Measurements from ENCODE around the gene SYT6.

Gene SYT6

GRCh38 chr1:114154146-114154962 is 685 bp upstream of the SYT6 start:
- no peak for DNase-seq

GRCh38 chr1:114152508-114153260 is 985 bp downstream of the SYT6 start:
- no peak for DNase-seq

GRCh38 chr1:114152089-114152507 is 1.6 kb downstream of the SYT6 start:
- no peak for DNase-seq

- no peak for DNase-seq
Observed at GRCh38 chr1:114150016-114150415, 3.7 kb downstream of the SYT6 start.

GRCh38 chr1:114149211-114149610 is 4.5 kb downstream of the SYT6 start:
- DNase-seq, result no peak

- DNase-seq, result no peak
Observed at GRCh38 chr1:114145504-114146151, 8.0 kb downstream of the SYT6 start.

GRCh38 chr1:114144016-114144415 is 9.7 kb downstream of the SYT6 start:
- DNase-seq, result no peak

GRCh38 chr1:114139540-114139939 is 14.1 kb downstream of the SYT6 start:
- DNase-seq, result no peak

- DNase-seq, result no peak
Observed at GRCh38 chr1:114137497-114137896, 16.2 kb downstream of the SYT6 start.

- no peak for DNase-seq
Observed at GRCh38 chr1:114135786-114136185, 17.9 kb downstream of the SYT6 start.

GRCh38 chr1:114134518-114134917 is 19.2 kb downstream of the SYT6 start:
- DNase-seq, result no peak

GRCh38 chr1:114133129-114133528 is 20.5 kb downstream of the SYT6 start:
- DNase-seq, result no peak

- DNase-seq, result no peak
Observed at GRCh38 chr1:114131526-114132220, 22.0 kb downstream of the SYT6 start.

- DNase-seq, result no peak
Observed at GRCh38 chr1:114130846-114131525, 22.7 kb downstream of the SYT6 start.

- no peak for DNase-seq
Observed at GRCh38 chr1:114130213-114130612, 23.5 kb downstream of the SYT6 start.

GRCh38 chr1:114128293-114128692 is 25.4 kb downstream of the SYT6 start:
- no peak for DNase-seq

- DNase-seq, result no peak
Observed at GRCh38 chr1:114126261-114127095, 27.2 kb downstream of the SYT6 start.

- DNase-seq, result no peak
Observed at GRCh38 chr1:114124644-114125043, 29.0 kb downstream of the SYT6 start.

- no peak for DNase-seq
Observed at GRCh38 chr1:114122941-114123618, 30.6 kb downstream of the SYT6 start.

GRCh38 chr1:114118351-114118990 is 35.2 kb downstream of the SYT6 start:
- DNase-seq, result no peak
